ENCODE measurements around the gene TAS2R41. TPM values are rescaled to one million over a fixed set of nuclear protein-coding genes. Genes with fewer than 3 reads are reported as not detected.

TAS2R41 gene
- total RNA-seq, 1 experiment from 2014 or later = not detected

DNA sequence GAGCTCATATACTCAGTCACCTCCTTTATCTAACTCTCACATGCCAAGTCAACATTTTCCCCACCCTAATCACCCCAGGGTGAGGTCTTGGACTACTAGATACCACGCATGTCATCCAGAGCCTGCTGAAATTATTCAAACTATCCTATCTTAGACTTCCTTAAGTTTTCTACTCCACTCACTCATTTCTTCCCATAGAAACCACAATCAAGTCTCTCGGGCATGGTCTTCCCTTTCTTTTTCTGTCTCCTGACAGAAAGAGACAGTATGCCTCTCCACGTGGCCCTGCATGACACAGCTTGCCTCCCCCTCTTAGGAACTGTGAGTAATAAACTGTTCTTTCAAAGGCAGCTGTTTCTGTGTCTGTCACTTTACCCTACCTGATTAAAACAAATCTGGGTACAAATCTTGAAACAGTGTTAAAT, 29.4 kb downstream of the TAS2R41 start:
- Histone ChIP-seq H3K27ac (ENCODE audit: low read depth, low read length, poor library complexity, severe bottlenecking) (no peak overlapping the region), H3K27me3 (replicated peaks; ENCODE audit: insufficient read depth, low read depth, low read length, poor library complexity) (no peaks in the 10 kb centered on the region), H3K9me3 (ENCODE audit: low read depth, low read length, poor library complexity, severe bottlenecking) (no peaks in the 10 kb centered on the region), H3K4me3 (ENCODE audit: low read depth, low read length, poor library complexity, severe bottlenecking) (no peak overlapping the region), H3K36me3 (ENCODE audit: insufficient read depth, low read length, poor library complexity, severe bottlenecking) (no peaks in the 10 kb centered on the region), H3K4me1 (ENCODE audit: insufficient read depth, low read length, poor library complexity, severe bottlenecking) (no peaks in the 10 kb centered on the region)
- TF ChIP-seq EZH2 (IDR thresholded peaks at IDR 0.05; ENCODE audit: borderline replicate concordance, low read depth, low read length, poor library complexity, severe bottlenecking) = no peak
- TF ChIP-seq, protein P1, sequence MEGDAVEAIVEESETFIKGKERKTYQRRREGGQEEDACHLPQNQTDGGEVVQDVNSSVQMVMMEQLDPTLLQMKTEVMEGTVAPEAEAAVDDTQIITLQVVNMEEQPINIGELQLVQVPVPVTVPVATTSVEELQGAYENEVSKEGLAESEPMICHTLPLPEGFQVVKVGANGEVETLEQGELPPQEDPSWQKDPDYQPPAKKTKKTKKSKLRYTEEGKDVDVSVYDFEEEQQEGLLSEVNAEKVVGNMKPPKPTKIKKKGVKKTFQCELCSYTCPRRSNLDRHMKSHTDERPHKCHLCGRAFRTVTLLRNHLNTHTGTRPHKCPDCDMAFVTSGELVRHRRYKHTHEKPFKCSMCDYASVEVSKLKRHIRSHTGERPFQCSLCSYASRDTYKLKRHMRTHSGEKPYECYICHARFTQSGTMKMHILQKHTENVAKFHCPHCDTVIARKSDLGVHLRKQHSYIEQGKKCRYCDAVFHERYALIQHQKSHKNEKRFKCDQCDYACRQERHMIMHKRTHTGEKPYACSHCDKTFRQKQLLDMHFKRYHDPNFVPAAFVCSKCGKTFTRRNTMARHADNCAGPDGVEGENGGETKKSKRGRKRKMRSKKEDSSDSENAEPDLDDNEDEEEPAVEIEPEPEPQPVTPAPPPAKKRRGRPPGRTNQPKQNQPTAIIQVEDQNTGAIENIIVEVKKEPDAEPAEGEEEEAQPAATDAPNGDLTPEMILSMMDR (conservative IDR thresholded peaks at IDR 0.05; ENCODE audit: low read depth, low read length) = no peak
- ChIA-PET CTCF (interaction anchor here (0.5 kb wide), 1 partner anchor 90 kb away, joined by 3 read pairs; no protein-coding TSS in a partner anchor), POLR2A (ENCODE audit: low non-redundant PET) (no interaction called here)
- DNase-seq (ENCODE audit: low spot score) = no peak
- intact Hi-C loops (cut with micrococcal nuclease; ENCODE audit: unreplicated experiment) = no loop called here
- BruUV-seq (replicated peaks) = no TSS peak

DNA sequence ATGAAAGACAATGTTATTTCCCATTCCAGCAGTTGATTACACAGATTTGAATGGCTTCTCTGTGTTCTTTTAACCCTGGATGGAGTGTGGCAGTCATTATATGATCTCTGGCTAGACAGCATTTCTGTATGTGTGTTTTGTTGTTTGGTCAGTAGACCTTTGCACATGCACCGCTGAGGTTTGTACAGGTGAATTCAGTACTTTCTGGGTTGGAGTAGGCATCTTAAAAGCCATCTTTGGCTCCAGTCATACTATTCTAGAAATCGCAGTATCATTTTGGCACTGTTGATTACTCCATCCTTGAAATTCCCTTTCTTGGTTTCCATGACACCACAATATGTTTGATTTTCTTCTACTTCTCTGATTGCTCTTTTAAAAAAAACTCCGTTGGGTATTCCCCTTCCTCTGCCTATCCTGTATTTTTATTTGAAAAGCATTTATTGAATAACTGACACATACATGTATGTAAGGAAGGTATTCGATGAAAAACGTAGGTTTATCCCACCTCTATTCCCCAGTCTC, 29.9 kb downstream of the TAS2R41 start:
- TF ChIP-seq EZH2 (IDR thresholded peaks at IDR 0.05; ENCODE audit: borderline replicate concordance, low read depth, low read length, poor library complexity, severe bottlenecking) = no peak
- TF ChIP-seq, protein P1 (conservative IDR thresholded peaks at IDR 0.05; ENCODE audit: low read depth, low read length) = no peak
- ChIA-PET CTCF (no interaction called here), POLR2A (ENCODE audit: low non-redundant PET) (no interaction called here)
- no peak for DNase-seq (ENCODE audit: low spot score)
- no TSS peak for BruUV-seq (replicated peaks)
- Histone ChIP-seq H3K27ac (ENCODE audit: low read depth, low read length, poor library complexity, severe bottlenecking) (no peak overlapping the region), H3K9me3 (ENCODE audit: low read depth, low read length, poor library complexity, severe bottlenecking) (no peaks in the 10 kb centered on the region), H3K4me1 (ENCODE audit: insufficient read depth, low read length, poor library complexity, severe bottlenecking) (no peaks in the 10 kb centered on the region), H3K27me3 (replicated peaks; ENCODE audit: insufficient read depth, low read depth, low read length, poor library complexity) (no peaks in the 10 kb centered on the region), H3K36me3 (ENCODE audit: insufficient read depth, low read length, poor library complexity, severe bottlenecking) (no peaks in the 10 kb centered on the region), H3K4me3 (ENCODE audit: low read depth, low read length, poor library complexity, severe bottlenecking) (no peak overlapping the region)
- intact Hi-C loops (cut with micrococcal nuclease; ENCODE audit: unreplicated experiment) = no loop called here

DNA sequence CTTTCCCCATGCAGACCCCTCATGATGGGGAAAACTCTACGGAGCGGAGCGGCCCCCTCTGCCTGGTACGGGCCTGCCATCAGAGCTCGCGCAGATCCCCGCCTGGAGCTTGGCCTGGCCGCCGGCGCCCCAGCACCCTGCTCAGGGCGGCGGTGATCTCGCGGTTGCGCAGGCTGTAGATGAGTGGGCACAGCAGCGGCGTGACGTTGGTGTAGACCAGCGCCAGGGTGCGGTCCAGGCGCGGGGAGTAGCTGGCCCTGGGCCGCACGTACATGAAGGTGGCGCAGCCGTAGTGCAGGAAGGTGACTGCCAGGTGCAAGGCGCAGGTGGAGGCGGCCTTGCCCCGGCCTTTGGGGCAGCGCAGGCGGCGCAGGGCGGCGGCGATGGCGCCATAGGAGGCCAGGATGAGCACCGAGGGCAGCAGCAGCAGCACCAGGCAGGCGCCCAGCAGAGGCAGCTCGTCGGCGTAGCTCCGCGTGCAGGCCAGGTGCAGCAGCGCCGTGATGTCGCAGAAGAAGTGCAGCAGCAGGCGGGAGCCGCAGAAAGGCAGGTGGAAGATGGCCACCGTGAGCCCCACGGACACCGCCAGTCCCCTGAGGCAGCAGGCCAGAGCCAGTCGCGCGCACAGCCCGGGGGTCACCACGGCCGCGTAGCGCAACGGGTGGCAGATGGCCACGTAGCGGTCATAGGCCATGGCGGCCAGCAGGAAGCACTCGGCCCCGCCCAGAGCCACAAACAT, 33.4 kb downstream of the TAS2R41 start:
- Histone ChIP-seq H3K9me3 (ENCODE audit: low read depth, low read length, poor library complexity, severe bottlenecking) (no peaks in the 10 kb centered on the region), H3K36me3 (ENCODE audit: insufficient read depth, low read length, poor library complexity, severe bottlenecking) (no peaks in the 10 kb centered on the region), H3K27ac (ENCODE audit: low read depth, low read length, poor library complexity, severe bottlenecking) (no peak overlapping the region), H3K27me3 (replicated peaks; ENCODE audit: insufficient read depth, low read depth, low read length, poor library complexity) (no peaks in the 10 kb centered on the region), H3K4me1 (ENCODE audit: insufficient read depth, low read length, poor library complexity, severe bottlenecking) (no peaks in the 10 kb centered on the region), H3K4me3 (ENCODE audit: low read depth, low read length, poor library complexity, severe bottlenecking) (no peak overlapping the region)
- intact Hi-C loops (cut with micrococcal nuclease; ENCODE audit: unreplicated experiment) = no loop called here
- ChIA-PET CTCF (no interaction called here), POLR2A (ENCODE audit: low non-redundant PET) (no interaction called here)
- TF ChIP-seq, protein P1 (conservative IDR thresholded peaks at IDR 0.05; ENCODE audit: low read depth, low read length) = no peak
- TF ChIP-seq EZH2 (IDR thresholded peaks at IDR 0.05; ENCODE audit: borderline replicate concordance, low read depth, low read length, poor library complexity, severe bottlenecking) = no peak
- DNase-seq (ENCODE audit: low spot score) = no peak
- no TSS peak for BruUV-seq (replicated peaks)
